T-helper 2 cell treated with Interferon-gamma antibody and Interleukin-4, amounts not matched to agents 5 μg/mL and 100 μg/mL, for 36 hours (primary cell): ENCODE data around the gene EDRF1.

Experiments
- DNase-seq: peaks from one replicate; pipeline ENCODE4 v3.0.0; 2021; ENCODE audit warnings: low spot score
- H3K27ac Mint-ChIP-seq: one replicate; pipeline ENCODE4 v1.8.0; 2021; ENCODE audit warnings: mild to moderate bottlenecking, mixed read lengths
- H3K27me3 Mint-ChIP-seq: one replicate; pipeline ENCODE4 v1.8.0; 2021; ENCODE audit warnings: low read depth, mixed read lengths
- H3K36me3 Mint-ChIP-seq: one replicate; pipeline ENCODE4 v1.8.0; 2021; ENCODE audit warnings: low read depth, mixed read lengths
- H3K4me1 Mint-ChIP-seq: one replicate; pipeline ENCODE4 v1.8.0; 2021; ENCODE audit warnings: low read depth, mixed read lengths
- H3K4me3 Mint-ChIP-seq: one replicate; pipeline ENCODE4 v1.8.0; 2022; ENCODE audit warnings: mild to moderate bottlenecking, moderate library complexity, mixed read lengths
- H3K9me3 Mint-ChIP-seq: one replicate; pipeline ENCODE4 v1.8.0; 2021; ENCODE audit warnings: mixed read lengths

EDRF1 gene

DNA sequence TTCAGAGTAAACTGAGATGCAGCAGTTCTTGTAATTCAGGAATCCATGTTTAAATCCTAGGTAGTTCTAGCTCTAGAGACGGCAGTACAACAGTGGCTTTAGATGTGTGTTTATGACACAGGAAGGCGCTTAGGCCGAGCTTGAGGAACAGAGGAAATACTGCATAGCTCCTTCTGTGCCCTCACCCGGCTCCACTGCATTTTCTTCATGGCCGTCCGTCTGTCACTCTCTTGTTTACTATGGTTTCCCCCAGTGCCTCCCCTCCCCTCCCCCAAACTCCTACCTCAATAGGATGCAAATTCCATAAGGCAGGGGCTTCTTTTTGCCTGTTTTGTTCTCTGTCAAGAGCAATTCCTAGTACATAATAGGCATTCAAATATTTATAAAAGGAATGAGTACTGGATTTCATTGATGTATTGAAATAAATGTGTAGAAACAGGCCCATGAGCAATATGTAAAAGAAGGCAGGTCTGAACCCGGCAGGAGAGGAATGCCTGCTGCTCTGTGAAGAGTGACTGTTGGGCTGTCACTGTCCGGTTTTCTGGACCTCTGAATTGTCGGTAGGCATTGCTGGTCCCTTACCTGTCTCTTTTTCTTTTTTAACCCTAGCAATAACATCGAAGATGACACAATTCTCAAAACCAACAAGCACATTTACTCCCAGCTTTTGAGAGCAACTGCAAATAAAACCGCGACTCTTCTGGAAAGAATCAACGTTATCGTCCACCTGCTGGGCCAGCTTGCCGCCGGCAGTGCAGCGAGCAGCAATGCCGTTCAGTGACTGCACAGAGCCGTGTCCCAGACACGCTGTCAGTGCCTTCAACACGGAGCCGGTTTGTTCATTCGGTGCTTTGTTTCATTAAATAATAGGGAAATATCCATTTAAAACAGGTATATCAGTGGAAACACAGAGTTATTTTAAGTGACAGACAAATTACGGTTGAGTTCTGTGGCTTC lies 43.5 kb downstream of the EDRF1 start:
- H3K4me1 Mint-ChIP-seq, result no peaks in the 10 kb centered on the region
- H3K36me3 Mint-ChIP-seq, result peaks cover 49% of the 10 kb centered on the region
- DNase-seq, result no peak
- no peak overlapping the region for H3K27ac Mint-ChIP-seq
- H3K27me3 Mint-ChIP-seq, result no peaks in the 10 kb centered on the region
- H3K4me3 Mint-ChIP-seq, result no peak overlapping the region
- H3K9me3 Mint-ChIP-seq, result no peaks in the 10 kb centered on the region

DNA sequence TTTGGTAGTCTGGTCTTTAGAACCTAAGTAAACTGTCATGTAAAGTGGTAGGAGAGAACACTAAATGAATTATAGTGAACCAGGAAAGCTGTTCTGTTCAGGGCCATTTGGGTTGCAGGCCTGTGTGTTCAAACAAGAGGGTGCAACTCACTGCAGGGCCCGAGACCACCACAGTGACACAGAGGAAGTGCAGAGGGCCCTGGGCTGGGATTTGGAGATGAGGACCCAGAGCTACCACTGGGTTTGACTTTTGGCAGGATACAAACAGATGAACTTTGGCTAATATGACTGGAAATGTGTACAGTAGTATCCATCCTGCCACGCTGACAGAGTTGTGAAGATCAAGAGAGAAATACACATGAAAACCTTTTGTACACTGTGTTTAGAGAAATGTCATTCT lies 46.3 kb downstream of the EDRF1 start:
- no peaks in the 10 kb centered on the region for H3K27me3 Mint-ChIP-seq
- H3K27ac Mint-ChIP-seq, result no peak overlapping the region
- peaks cover 39% of the 10 kb centered on the region for H3K36me3 Mint-ChIP-seq
- no peak overlapping the region for H3K4me3 Mint-ChIP-seq
- H3K4me1 Mint-ChIP-seq, result no peaks in the 10 kb centered on the region
- no peak for DNase-seq
- H3K9me3 Mint-ChIP-seq, result no peaks in the 10 kb centered on the region

DNA sequence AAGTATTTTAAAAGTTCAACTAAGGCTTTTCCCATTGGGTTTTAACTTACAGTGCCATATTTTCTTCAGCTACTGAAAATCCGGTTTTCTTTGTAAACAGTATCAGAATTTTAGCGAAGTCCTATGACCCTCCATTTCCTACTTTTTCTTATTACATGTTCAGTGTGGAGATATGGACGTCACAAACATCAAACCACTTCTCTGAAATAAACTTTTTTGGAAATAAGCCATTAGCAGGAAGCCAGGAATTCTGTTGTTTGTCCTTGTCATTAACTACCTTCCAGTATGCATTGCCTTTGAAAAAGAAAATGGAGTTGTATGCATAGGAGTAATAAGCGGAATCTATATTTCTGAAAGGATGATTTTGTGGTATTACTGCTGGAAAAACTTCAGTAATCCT lies 47.0 kb downstream of the EDRF1 start:
- peaks cover 35% of the 10 kb centered on the region for H3K36me3 Mint-ChIP-seq
- H3K9me3 Mint-ChIP-seq, result no peaks in the 10 kb centered on the region
- H3K27me3 Mint-ChIP-seq, result no peaks in the 10 kb centered on the region
- no peak for DNase-seq
- no peak overlapping the region for H3K27ac Mint-ChIP-seq
- no peak overlapping the region for H3K4me3 Mint-ChIP-seq
- no peaks in the 10 kb centered on the region for H3K4me1 Mint-ChIP-seq

DNA sequence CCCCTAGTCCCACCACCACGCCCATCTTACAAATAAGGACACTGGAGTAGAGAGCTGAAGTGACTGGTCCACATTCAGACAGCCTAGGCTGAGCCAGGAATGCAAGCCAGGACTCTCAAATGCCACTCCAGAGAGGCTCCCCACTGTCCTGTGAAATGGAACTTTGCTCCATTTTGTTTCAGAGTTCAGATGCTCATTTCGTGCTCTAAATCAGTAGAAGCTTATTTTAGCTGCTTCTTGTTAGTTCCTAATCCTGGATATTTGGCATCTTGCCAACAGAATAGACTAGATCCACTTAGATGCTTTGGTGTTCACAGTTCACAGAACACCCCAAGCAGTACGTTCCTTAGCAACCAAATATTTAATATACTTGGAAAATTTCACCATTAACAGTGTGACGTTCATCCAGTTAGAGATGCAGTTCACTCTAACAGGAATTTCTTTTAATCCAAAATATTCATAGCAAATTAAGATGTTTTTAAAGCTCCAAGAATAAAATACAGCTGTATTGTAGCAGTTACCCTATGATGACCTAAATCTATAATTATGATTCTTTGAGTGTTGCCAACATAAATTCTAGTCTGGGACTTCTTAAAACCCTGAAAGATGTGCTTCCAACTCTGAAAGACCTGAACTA lies 48.8 kb downstream of the EDRF1 start:
- Mint-ChIP-seq H3K27me3 (no peaks in the 10 kb centered on the region), H3K4me1 (no peaks in the 10 kb centered on the region), H3K27ac (no peak overlapping the region), H3K9me3 (no peaks in the 10 kb centered on the region), H3K4me3 (no peak overlapping the region), H3K36me3 (peaks cover 22% of the 10 kb centered on the region)
- no peak for DNase-seq

DNA sequence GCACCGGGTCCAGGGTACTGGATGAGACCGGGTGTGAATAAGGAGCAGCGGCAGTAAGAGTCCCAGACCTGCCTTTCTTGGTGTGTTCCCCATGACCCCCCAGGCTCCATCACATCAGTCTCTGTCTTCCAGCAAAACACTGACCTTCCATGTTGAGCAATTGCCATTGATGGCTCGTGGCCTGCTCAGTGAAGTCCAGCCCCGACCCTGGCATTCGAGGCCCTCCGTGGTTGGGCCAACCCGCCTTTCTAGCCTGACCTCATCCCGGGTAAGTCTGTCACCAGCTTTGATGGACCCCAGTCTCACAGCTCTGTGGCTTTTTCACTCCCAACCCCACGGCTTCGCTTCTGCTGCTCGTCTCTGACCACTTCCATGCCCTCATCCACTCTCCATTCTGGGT lies 49.7 kb downstream of the EDRF1 start:
- H3K36me3 Mint-ChIP-seq, result peaks cover 16% of the 10 kb centered on the region
- no peak overlapping the region for H3K4me3 Mint-ChIP-seq
- H3K27me3 Mint-ChIP-seq, result no peaks in the 10 kb centered on the region
- no peaks in the 10 kb centered on the region for H3K4me1 Mint-ChIP-seq
- no peak overlapping the region for H3K27ac Mint-ChIP-seq
- no peak for DNase-seq
- no peaks in the 10 kb centered on the region for H3K9me3 Mint-ChIP-seq

DNA sequence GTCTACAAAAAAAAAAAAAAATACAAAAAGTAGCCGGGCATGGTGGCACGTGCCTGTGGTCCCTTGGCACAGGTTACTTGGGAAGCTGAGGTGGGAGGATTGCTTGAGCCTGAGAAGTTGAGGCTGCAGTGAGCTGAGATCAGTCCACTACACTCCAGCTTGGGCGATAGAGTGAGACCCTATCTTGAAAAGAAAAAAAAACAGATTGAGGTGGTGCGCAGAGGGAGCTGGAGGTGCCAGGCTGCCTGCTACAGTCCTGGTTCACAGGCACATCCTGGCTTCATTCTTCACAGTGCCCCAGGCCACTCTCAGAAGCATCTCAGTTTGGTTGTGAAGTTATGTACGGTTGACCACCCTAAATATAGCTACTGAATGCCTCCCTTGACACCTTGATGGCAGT lies 51.3 kb downstream of the EDRF1 start:
- H3K27me3 Mint-ChIP-seq, result no peaks in the 10 kb centered on the region
- H3K9me3 Mint-ChIP-seq, result no peaks in the 10 kb centered on the region
- peaks cover 4% of the 10 kb centered on the region for H3K36me3 Mint-ChIP-seq
- DNase-seq, result no peak
- no peak overlapping the region for H3K4me3 Mint-ChIP-seq
- H3K4me1 Mint-ChIP-seq, result no peaks in the 10 kb centered on the region
- H3K27ac Mint-ChIP-seq, result no peak overlapping the region

DNA sequence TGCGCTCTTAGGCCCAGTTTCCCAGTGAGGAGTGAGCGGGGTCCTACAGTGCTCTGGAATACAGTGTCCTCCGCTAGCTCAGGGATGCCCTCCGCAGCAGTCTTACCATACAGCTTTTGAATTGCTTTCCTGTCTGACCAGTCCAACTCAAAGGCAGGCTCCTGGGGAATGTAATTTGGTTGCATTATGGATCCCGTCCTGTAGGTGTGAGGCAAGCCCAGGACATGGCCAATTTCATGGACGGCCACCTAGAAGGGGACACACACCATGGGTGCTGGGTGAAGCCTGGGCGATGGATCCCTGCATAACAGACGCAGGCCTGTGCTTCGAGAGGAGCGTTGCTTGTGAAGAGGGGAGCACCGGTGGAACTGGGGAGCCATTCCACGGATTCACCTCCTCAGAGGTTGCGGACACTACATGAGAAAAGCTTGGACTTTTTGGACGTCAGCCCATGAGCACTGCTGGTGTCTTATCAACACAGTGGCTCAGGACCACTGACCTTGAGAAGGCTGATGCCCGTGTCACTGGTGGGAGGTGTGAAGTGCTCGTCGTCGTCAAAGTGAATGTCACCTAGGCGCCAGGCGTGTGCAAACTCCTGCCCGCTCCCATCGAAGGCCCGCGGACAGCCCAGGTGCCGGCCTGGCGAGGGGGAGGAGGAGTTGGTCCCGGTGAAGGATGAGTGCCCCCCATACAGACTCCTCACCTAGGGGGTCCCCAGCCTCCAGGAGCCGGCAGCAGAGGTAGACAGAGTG lies 52.8 kb downstream of the EDRF1 start:
- DNase-seq, result no peak
- Mint-ChIP-seq H3K27ac (no peak overlapping the region), H3K9me3 (no peaks in the 10 kb centered on the region), H3K27me3 (no peaks in the 10 kb centered on the region), H3K4me1 (no peaks in the 10 kb centered on the region), H3K4me3 (no peak overlapping the region), H3K36me3 (peaks cover under 1% of the 10 kb centered on the region)

DNA sequence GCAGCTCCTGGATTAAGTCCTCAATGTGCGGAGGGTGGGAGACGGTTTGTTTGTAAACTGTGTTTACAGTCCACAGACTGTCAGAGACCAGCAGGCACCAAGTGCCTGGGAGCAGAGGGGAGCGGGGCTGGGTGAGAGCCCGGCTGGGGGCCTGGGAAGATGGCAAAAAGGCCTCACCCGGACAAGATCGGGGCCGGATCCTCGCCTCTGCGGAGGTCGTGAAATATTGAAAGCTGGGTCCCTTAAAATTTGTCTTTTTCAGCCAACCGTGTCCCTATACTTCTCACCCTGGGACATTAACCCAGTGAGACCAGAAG lies 53.3 kb downstream of the EDRF1 start:
- no peaks in the 10 kb centered on the region for H3K9me3 Mint-ChIP-seq
- H3K27ac Mint-ChIP-seq, result no peak overlapping the region
- no peaks in the 10 kb centered on the region for H3K4me1 Mint-ChIP-seq
- no peaks in the 10 kb centered on the region for H3K36me3 Mint-ChIP-seq
- no peak overlapping the region for H3K4me3 Mint-ChIP-seq
- H3K27me3 Mint-ChIP-seq, result no peaks in the 10 kb centered on the region
- DNase-seq, result no peak

DNA sequence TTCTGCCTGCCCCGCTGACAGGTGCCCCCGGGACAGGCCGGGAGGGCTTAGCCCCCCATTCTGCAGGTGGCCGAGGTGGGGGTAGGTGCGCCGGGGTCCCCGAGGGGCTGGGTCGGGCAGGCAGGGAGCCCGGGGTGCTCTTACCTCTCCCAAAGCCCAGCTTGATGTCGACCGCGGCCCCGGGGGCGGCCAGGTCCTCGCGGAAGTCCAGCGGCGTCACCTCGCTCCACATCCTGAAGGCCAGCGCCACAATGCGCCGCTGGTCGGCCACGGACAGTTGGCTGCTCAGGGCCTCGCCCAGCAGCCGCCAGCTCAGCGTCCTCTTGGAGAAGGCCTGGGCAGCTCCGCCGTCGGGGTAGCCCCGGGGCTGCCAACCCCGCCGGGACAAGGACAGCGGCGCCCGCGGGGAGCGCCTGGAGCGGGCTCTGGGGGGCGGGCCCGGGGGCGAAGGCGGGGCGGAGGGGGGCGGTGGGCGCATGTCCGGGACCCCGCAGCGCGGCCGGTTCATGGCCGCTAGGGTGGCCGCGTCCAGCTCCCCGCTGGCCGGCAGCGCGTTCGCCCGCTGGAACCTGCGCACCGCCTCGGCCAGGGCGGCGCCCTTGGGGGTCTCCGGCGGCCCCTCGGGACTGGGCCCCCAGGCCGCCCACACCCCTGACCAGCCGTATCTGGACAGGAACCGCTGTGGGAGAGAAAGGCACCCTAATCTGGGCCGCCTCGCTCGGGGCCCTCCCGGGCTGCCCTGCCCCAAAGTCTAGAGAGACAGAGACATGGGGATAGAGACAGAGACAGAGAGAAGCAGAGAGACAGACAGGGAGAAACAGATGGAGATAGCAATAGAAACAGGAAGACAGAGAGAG lies 54.4 kb downstream of the EDRF1 start:
- no peaks in the 10 kb centered on the region for H3K36me3 Mint-ChIP-seq
- no peak for DNase-seq

DNA sequence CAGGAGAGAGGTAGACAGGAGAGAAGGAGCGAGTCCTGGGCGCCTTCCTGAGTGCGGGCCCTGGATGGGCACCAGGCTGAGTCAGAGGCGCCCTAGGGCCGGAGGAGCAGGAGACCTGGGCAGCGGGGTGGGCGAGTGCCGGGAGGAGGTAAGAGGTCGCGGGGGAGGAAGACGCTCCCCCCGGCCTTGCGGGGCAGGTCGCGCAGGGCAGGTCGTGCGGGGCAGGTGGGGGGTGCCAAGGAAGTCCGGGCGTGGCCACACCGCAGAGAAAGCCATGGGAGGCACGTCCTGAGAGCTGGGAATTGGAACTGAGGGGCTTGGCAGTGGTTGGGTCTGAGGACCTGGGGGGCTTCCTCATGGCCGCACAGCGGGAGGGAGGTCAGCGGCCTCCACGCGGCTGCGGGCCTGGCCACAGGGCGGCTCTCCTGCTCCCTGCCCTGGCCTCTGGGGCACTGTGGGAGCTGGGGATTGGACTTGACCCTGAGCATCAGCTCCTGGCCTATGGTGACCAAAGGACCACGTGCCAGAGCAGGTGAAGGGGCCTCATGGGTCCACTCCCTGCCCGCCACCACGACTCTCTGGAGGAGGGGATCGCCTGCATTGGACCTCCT lies 55.2 kb downstream of the EDRF1 start:
- no peaks in the 10 kb centered on the region for H3K4me1 Mint-ChIP-seq
- no peaks in the 10 kb centered on the region for H3K36me3 Mint-ChIP-seq
- H3K27me3 Mint-ChIP-seq, result no peaks in the 10 kb centered on the region
- no peak for DNase-seq
- H3K4me3 Mint-ChIP-seq, result no peak overlapping the region
- no peaks in the 10 kb centered on the region for H3K9me3 Mint-ChIP-seq
- no peak overlapping the region for H3K27ac Mint-ChIP-seq

More for the DNA sequence above, 54.4 kb downstream of the EDRF1 start:
- no peak overlapping the region for H3K27ac Mint-ChIP-seq
- no peaks in the 10 kb centered on the region for H3K9me3 Mint-ChIP-seq
- H3K4me1 Mint-ChIP-seq, result no peaks in the 10 kb centered on the region
- H3K27me3 Mint-ChIP-seq, result no peaks in the 10 kb centered on the region
- no peak overlapping the region for H3K4me3 Mint-ChIP-seq

DNA sequence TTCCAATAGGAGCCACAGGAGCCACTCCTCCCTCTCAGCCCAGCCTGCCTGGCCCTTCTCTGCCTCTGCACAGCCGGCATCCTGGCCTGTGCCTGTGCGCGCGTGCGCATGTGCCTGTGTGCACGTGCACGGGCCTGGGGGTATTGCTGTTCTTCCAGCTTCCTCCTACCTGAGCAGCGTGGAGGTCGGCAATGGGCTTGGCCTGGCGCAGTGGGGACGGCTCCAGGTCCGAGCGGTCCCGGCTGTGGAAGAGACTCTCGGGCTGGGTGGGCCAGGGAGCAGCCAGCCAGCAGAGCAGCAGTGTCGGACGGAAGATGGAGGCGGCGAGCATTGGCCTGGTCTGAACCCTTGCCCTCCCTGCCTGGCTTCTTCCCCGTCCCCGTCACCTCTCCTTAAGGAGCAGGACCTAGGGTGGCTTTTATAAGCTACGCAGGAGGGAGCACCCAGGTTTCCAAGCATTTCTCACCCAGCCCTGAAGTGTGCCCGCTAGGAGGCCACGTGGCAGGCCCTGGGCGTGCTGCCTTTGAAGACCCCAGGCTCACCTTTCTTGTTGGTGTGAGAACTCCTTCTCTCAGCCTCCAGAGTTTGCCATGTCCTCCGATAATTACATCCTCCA lies 56.1 kb downstream of the EDRF1 start, which contains the start of gene MMP21:
MMP21 (minus strand) TSS at position 331 of the 616 bp plus-strand sequence; CDS start at position 331, 0 bp downstream.
- H3K36me3 Mint-ChIP-seq, result no peaks in the 10 kb centered on the region

DNA sequence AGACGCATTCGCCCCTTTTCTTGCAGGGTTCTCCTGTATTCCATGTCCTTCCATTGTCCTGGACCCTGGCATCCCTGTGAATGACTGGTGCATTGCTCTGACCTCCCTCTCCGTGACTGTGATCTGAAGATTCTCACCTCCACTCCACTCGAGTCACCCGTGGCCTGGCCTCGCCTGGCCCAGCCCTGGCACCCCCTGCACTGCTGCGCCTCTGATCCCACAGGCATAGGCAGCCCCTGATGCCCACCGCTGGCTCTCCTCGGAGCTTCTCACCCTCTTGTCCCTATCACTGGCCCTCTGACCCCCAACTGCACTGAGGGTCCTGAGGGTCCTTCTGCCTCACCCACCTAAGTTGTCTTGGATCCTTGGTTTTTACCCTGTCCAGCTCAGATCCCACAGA lies 58.3 kb downstream of the EDRF1 start:
- H3K4me1 Mint-ChIP-seq, result no peaks in the 10 kb centered on the region
- no peaks in the 10 kb centered on the region for H3K27me3 Mint-ChIP-seq
- no peak for DNase-seq
- H3K27ac Mint-ChIP-seq, result no peak overlapping the region
- H3K9me3 Mint-ChIP-seq, result no peaks in the 10 kb centered on the region
- no peak overlapping the region for H3K4me3 Mint-ChIP-seq
- no peaks in the 10 kb centered on the region for H3K36me3 Mint-ChIP-seq

More for the DNA sequence above, 56.1 kb downstream of the EDRF1 start, which contains the start of gene MMP21:
- H3K4me1 Mint-ChIP-seq, result no peaks in the 10 kb centered on the region
- DNase-seq, result no peak
- H3K27me3 Mint-ChIP-seq, result no peaks in the 10 kb centered on the region
- H3K27ac Mint-ChIP-seq, result no peak within 1 kb of the TSS
- no peak within 1 kb of the TSS for H3K4me3 Mint-ChIP-seq
- no peaks in the 10 kb centered on the region for H3K9me3 Mint-ChIP-seq

DNA sequence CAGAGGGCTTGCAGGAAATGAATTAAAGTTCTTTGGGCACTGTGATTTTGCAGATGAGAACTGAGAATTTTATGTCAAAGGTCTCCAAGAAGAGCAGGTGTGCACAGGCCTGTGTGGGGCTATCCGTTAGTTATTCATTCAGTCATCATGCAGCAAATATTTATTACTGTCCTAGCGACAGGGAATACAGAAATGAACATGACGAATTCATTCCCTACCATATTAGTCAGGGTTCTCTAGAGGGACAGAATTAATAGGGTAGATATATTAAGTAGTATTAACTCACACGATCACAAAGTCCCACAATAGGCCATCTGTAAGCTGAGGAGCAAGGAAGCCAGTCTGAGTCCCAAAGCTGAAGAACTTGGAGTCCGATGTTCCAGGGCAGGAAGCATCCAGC lies 59.0 kb downstream of the EDRF1 start:
- no peaks in the 10 kb centered on the region for H3K9me3 Mint-ChIP-seq
- H3K27ac Mint-ChIP-seq, result no peak overlapping the region
- DNase-seq, result no peak
- H3K27me3 Mint-ChIP-seq, result no peaks in the 10 kb centered on the region
- no peaks in the 10 kb centered on the region for H3K4me1 Mint-ChIP-seq
- H3K4me3 Mint-ChIP-seq, result no peak overlapping the region
- no peaks in the 10 kb centered on the region for H3K36me3 Mint-ChIP-seq
